Right lobe of liver (tissue), 6 donors: Measurements from ENCODE around the gene LPIN1. TPM values are rescaled to one million over a fixed set of nuclear protein-coding genes. Genes with fewer than 3 reads are reported as not detected.
"Not testable (repeated sequence)": the region's sequence is repeated elsewhere in the genome, so short reads cannot be mapped to it uniquely, and the experiment has no call there.

Experiments used
- ATAC-seq, 4 donors: fragments of 200-7000 bp; cut with Tn5 transposase; one replicate each; pipeline ENCODE4 v1.9.1; 2020; ENCODE audit warnings: mild to moderate bottlenecking in 4 of 4, moderate library complexity in 4 of 4
- DNase-seq, 3 donors: peaks; one replicate each; pipeline ENCODE4 v3.0.0-alpha.2; 2020
- H3K27ac ChIP-seq, 3 donors: fragments of 200-600 bp; one replicate each; pipeline ENCODE4 v1.8.0; 2022
- H3K27me3 ChIP-seq, 2 donors: fragments of 200-600 bp; one replicate each; pipeline ENCODE4 v1.8.0; 2022
- H3K36me3 ChIP-seq, 4 donors: fragments of 200-600 bp; sonication (generic) in 1 of 4; one replicate each; pipeline versions ENCODE4 v1.5.1 to v1.8.0; 2017 to 2022; ENCODE audit warnings: control low read depth in 1 of 4
- H3K4me1 ChIP-seq, 4 donors: fragments of 200-600 bp; sonication (generic) in 1 of 4; one replicate each; pipeline versions ENCODE4 v1.5.1 to v1.8.0; 2017 to 2022; ENCODE audit warnings: control low read depth in 1 of 4
- H3K4me3 ChIP-seq, 3 donors: fragments of 200-600 bp; one replicate each; pipeline ENCODE4 v1.8.0; 2022
- H3K9me3 ChIP-seq, 4 donors: fragments of 200-600 bp; sonication (generic) in 1 of 4; one replicate each; pipeline versions ENCODE4 v1.5.1 to v1.8.0; 2017 to 2022; ENCODE audit warnings: control low read depth in 1 of 4
- CTCF ChIP-seq, 4 donors: fragments of 200-600 bp in 3 of 4; fragments of 450-650 bp in 1 of 4; IDR thresholded peaks; one replicate each; pipeline versions ENCODE4 v1.5.1 to v1.8.0; 2016 to 2022; ENCODE audit warnings: antibody characterized with exemption in 4 of 4, mild to moderate bottlenecking in 2 of 4
- POLR2A ChIP-seq: fragments of 450-650 bp; IDR thresholded peaks from one replicate; pipeline ENCODE4 v1.6.1; 2017; ENCODE audit warnings: antibody characterized with exemption, mild to moderate bottlenecking
- WGBS: methylation state at CpG from one replicate; pipeline ENCODE4 v1.1.6; 2018; ENCODE audit warnings: low coverage, low lambda C conversion rate; ENCODE audit not compliant: insufficient coverage; ENCODE audit errors: missing lambda C conversion rate; 5-methylcytosine and 5-hydroxymethylcytosine counted together
- intact Hi-C, 2 donors: fragments of 100-400 bp; cut with DNase I; formaldehyde crosslinking; loops; one replicate each; pipeline versions ENCODE4 v1.11.2 to v1.14.1; 2022
- total RNA-seq, 6 experiments: library from RNA; depleted of rRNA in 2 of 6; stranded (reverse); fragments of >200 nt in 2 of 6; fragmentation: NEBNext Ultra II Directional in 3 of 6; extraction: Animal tissue kit (Norgen Biotek cat#: 25700) in 3 of 6; gene quantifications; one replicate each; pipeline versions ENCODE4 v1.1.0 to v1.2.4, GENCODE V29; 2016 to 2023
- donor health status: DM: no; HTN: yes; CAD: no.
- donor health status: DM: no; HTN: no; CAD: no.
- donor health status: DM: no; HTN: no; CAD: no.
- donor health status: DM: no; HTN: yes; CAD: no.
- donor health status: DM: no; HTN: yes; CAD: no.

The LPIN1 gene
- total RNA-seq, 6 experiments from 2014 or later: 17.3 to 58.7 (median 29.1) TPM

DNA sequence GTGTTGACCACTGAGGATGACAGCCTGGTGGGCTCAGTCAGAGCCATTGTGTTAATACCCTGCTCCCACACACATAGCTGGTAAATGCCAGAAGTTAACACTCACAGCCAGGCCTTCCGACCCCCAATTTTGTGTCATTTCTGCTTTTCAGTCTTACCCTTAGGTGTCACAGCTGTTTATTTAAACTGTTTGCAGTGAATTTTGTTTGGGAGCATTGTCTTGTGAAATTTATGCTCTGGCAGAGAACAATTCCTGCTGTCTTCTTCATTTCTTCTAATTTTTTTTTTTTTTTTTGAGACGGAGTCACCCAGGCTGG lies 8.2 kb downstream of the LPIN1 start:
- Histone ChIP-seq H3K27me3 (no peaks in the 10 kb centered on the region), H3K4me3 (no peak overlapping the region), H3K27ac (peak overlapping the region; percentile 5 to 75 (median 24)), H3K4me1 (peaks cover 0 to 23% (median 9%) of the 10 kb centered on the region in 4 donors), H3K36me3 (no peaks in the 10 kb centered on the region), H3K9me3 (no peaks in the 10 kb centered on the region)
- TF ChIP-seq POLR2A (no peak), CTCF (IDR thresholded peaks at IDR 0.05) (no peak)
- 57% methylated on average over 2 of the region's 2 CpGs for WGBS
- ATAC-seq (no peak), DNase-seq (no peak)
- intact Hi-C loops: no loop called here

DNA sequence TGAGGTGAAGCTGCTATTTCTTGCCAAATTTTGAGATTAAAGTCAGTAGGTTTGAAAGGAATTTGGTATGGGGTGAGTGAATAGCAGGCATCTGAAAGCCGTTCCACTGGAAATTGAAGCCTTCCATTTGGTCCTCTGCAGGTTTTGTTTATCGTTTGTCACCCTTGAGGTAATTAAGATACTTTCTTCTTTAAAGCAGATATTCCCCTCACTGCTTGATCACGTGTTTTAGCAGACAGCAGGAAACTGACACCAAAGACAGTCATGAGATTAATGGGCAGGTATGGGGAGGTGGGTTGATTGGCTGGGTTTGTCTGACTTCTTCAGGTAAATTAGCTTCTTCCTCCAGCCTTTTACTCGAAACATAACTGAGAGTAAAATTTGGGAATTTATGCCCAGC lies 10.7 kb downstream of the LPIN1 start:
- Histone ChIP-seq H3K9me3 (no peaks in the 10 kb centered on the region), H3K36me3 (no peaks in the 10 kb centered on the region), H3K27ac (no peak overlapping the region), H3K4me1 (peaks cover 0 to 23% (median 9%) of the 10 kb centered on the region in 4 donors), H3K4me3 (no peak overlapping the region), H3K27me3 (no peaks in the 10 kb centered on the region)
- TF ChIP-seq POLR2A: no peak
- DNase-seq (no peak), ATAC-seq (no peak)
- intact Hi-C loops: no loop called here
- 67% methylated on average over 4 of the region's 4 CpGs for WGBS

DNA sequence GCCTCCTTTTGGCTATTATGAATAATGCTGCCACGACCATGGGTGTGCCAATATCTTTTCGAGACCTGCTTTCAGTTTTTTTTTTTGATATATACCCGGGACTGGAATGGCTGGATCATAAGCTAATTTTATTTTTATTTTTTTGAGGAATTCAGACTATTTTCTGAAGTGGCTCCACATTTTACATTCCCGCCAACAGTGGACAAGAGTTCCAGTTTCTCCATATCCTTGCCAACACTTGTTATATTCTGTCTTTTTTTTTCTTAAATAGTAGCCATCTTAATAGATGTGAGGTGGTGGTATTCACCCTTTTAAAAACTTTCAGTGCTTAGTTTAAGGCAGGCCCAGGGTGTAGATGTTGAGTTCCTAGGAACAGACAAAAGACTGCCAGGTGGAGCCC lies 11.8 kb downstream of the LPIN1 start:
- H3K27ac ChIP-seq: no peak overlapping the region
- H3K9me3 ChIP-seq: no peaks in the 10 kb centered on the region
- 94% methylated on average over 4 of the region's 4 CpGs for WGBS
- ATAC-seq (no peak), DNase-seq (no peak)
- no peak overlapping the region for H3K4me3 ChIP-seq
- H3K36me3 ChIP-seq: no peaks in the 10 kb centered on the region
- TF ChIP-seq CTCF (IDR thresholded peaks at IDR 0.05): peak in 1 of 4 donors; percentile 10
- no peak for TF ChIP-seq POLR2A
- H3K27me3 ChIP-seq: no peaks in the 10 kb centered on the region
- H3K4me1 ChIP-seq: peaks cover 0 to 17% (median 6%) of the 10 kb centered on the region in 4 donors
- intact Hi-C loops: no loop called here

DNA sequence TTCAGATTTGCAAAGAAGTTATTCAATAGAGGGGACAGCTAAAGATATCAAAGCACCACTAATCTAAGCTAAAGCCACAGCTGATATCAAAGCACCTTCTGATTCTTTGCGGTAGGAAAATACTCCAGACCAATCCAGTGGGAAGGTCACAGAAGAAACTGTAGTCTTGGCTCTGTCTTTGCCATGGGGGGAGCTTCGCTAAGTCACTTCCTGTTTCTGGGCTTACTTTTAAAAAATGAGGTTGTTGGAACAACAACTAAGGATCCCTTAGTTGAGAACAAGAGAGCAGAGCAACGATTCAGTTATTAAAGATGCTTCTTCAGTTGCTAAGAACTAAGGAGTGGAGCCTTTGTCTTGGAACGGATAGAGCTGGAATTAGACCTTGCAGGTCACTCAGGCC lies 12.2 kb downstream of the LPIN1 start:
- DNase-seq (no peak), ATAC-seq (no peak)
- WGBS: 48% methylated on average over 4 of the region's 4 CpGs
- no peaks in the 10 kb centered on the region for H3K36me3 ChIP-seq
- no peaks in the 10 kb centered on the region for H3K27me3 ChIP-seq
- H3K4me1 ChIP-seq: peaks cover 0 to 14% (median 5%) of the 10 kb centered on the region in 4 donors
- H3K27ac ChIP-seq: no peak overlapping the region
- intact Hi-C loops: no loop called here
- no peaks in the 10 kb centered on the region for H3K9me3 ChIP-seq
- TF ChIP-seq CTCF (IDR thresholded peaks at IDR 0.05): no peak
- no peak for TF ChIP-seq POLR2A
- no peak overlapping the region for H3K4me3 ChIP-seq

- whole genome bisulfite sequencing: 85% methylated on average over 7 of the region's 32 CpGs
- ATAC-seq, H3K9me3 ChIP-seq, H3K4me3 ChIP-seq, H3K27me3 ChIP-seq, DNase-seq, intact Hi-C loops, H3K27ac ChIP-seq, H3K36me3 ChIP-seq: not testable (repeated sequence)
- peaks cover 0 to 14% (median 5%) of the 10 kb centered on the region in 4 donors for H3K4me1 ChIP-seq
Observed at GRCh38 chr2:11759182-11759975, 12.9 kb downstream of the LPIN1 start.
